ENCODE results near the gene HOXB2. TPM values are rescaled to one million over a fixed set of nuclear protein-coding genes. Genes with fewer than 3 reads are reported as not detected.

HOXB2 gene
- total and polyA plus RNA-seq, 9 of the 15 experiments (the other 6 are each of a cell fraction or from before 2014, with no cell fraction given) = 2.1 to 97.7 (median 21.2) TPM

- TF ChIP-seq, protein P1, sequence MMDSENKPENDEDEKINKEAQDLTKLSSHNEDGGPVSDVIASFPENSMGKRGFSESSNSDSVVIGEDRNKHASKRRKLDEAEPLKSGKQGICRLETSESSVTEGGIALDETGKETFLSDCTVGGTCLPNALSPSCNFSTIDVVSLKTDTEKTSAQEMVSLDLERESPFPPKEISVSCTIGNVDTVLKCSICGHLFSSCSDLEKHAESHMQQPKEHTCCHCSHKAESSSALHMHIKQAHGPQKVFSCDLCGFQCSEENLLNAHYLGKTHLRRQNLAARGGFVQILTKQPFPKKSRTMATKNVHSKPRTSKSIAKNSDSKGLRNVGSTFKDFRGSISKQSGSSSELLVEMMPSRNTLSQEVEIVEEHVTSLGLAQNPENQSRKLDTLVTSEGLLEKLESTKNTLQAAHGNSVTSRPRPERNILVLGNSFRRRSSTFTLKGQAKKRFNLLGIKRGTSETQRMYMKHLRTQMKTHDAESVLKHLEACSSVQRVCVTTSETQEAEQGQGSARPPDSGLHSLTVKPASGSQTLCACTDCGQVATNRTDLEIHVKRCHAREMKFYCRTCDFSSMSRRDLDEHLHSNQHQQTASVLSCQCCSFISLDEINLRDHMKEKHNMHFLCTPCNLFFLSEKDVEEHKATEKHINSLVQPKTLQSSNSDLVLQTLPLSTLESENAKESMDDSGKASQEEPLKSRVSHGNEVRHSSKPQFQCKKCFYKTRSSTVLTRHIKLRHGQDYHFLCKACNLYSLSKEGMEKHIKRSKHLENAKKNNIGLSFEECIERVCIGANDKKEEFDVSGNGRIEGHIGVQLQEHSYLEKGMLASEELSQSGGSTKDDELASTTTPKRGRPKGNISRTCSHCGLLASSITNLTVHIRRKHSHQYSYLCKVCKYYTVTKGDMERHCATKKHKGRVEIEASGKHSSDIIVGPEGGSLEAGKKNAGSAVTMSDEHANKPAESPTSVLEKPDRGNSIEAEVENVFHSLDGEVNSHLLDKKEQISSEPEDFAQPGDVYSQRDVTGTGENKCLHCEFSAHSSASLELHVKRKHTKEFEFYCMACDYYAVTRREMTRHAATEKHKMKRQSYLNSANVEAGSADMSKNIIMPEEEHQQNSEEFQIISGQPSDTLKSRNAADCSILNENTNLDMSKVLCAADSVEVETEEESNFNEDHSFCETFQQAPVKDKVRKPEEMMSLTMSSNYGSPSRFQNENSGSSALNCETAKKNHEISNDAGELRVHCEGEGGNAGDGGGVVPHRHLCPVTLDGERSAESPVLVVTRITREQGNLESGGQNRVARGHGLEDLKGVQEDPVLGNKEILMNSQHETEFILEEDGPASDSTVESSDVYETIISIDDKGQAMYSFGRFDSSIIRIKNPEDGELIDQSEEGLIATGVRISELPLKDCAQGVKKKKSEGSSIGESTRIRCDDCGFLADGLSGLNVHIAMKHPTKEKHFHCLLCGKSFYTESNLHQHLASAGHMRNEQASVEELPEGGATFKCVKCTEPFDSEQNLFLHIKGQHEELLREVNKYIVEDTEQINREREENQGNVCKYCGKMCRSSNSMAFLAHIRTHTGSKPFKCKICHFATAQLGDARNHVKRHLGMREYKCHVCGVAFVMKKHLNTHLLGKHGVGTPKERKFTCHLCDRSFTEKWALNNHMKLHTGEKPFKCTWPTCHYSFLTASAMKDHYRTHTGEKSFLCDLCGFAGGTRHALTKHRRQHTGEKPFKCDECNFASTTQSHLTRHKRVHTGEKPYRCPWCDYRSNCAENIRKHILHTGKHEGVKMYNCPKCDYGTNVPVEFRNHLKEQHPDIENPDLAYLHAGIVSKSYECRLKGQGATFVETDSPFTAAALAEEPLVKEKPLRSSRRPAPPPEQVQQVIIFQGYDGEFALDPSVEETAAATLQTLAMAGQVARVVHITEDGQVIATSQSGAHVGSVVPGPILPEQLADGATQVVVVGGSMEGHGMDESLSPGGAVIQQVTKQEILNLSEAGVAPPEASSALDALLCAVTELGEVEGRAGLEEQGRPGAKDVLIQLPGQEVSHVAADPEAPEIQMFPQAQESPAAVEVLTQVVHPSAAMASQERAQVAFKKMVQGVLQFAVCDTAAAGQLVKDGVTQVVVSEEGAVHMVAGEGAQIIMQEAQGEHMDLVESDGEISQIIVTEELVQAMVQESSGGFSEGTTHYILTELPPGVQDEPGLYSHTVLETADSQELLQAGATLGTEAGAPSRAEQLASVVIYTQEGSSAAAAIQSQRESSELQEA (IDR thresholded peaks at IDR 0.05; ENCODE audit: low read depth) = no peak
- TF ChIP-seq NR0B1 (IDR thresholded peaks at IDR 0.05; ENCODE audit: partially characterized antibody) (no peak), DMBX1 (CRISPR knock-in tag; IDR thresholded peaks at IDR 0.05; ENCODE audit: borderline replicate concordance) (no peak), OTX1 (CRISPR knock-in tag; IDR thresholded peaks at IDR 0.05) (no peak), SNRNP70 (optimal IDR thresholded peaks at IDR 0.05; ENCODE audit: low read depth, low read length) (no peak), SMAD4 (CRISPR knock-in tag; conservative IDR thresholded peaks at IDR 0.05) (peak; percentile 78), STAT5A (IDR thresholded peaks at IDR 0.05; ENCODE audit: borderline replicate concordance, low read length) (no peak)
- TF ChIP-seq, protein P2, sequence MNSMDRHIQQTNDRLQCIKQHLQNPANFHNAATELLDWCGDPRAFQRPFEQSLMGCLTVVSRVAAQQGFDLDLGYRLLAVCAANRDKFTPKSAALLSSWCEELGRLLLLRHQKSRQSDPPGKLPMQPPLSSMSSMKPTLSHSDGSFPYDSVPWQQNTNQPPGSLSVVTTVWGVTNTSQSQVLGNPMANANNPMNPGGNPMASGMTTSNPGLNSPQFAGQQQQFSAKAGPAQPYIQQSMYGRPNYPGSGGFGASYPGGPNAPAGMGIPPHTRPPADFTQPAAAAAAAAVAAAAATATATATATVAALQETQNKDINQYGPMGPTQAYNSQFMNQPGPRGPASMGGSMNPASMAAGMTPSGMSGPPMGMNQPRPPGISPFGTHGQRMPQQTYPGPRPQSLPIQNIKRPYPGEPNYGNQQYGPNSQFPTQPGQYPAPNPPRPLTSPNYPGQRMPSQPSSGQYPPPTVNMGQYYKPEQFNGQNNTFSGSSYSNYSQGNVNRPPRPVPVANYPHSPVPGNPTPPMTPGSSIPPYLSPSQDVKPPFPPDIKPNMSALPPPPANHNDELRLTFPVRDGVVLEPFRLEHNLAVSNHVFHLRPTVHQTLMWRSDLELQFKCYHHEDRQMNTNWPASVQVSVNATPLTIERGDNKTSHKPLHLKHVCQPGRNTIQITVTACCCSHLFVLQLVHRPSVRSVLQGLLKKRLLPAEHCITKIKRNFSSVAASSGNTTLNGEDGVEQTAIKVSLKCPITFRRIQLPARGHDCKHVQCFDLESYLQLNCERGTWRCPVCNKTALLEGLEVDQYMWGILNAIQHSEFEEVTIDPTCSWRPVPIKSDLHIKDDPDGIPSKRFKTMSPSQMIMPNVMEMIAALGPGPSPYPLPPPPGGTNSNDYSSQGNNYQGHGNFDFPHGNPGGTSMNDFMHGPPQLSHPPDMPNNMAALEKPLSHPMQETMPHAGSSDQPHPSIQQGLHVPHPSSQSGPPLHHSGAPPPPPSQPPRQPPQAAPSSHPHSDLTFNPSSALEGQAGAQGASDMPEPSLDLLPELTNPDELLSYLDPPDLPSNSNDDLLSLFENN (IDR thresholded peaks at IDR 0.05; ENCODE audit: low read depth in 2 of 2, low read length in 2 of 2) = no peak
- TF ChIP-seq, protein P3, sequence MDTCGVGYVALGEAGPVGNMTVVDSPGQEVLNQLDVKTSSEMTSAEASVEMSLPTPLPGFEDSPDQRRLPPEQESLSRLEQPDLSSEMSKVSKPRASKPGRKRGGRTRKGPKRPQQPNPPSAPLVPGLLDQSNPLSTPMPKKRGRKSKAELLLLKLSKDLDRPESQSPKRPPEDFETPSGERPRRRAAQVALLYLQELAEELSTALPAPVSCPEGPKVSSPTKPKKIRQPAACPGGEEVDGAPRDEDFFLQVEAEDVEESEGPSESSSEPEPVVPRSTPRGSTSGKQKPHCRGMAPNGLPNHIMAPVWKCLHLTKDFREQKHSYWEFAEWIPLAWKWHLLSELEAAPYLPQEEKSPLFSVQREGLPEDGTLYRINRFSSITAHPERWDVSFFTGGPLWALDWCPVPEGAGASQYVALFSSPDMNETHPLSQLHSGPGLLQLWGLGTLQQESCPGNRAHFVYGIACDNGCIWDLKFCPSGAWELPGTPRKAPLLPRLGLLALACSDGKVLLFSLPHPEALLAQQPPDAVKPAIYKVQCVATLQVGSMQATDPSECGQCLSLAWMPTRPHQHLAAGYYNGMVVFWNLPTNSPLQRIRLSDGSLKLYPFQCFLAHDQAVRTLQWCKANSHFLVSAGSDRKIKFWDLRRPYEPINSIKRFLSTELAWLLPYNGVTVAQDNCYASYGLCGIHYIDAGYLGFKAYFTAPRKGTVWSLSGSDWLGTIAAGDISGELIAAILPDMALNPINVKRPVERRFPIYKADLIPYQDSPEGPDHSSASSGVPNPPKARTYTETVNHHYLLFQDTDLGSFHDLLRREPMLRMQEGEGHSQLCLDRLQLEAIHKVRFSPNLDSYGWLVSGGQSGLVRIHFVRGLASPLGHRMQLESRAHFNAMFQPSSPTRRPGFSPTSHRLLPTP (IDR thresholded peaks at IDR 0.05; ENCODE audit: borderline replicate concordance, extremely low read depth, insufficient read length) = no peak
These were observed 44.2 kb downstream of the HOXB2 start (continued) for GRCh38 chr17:48500435-48501426.
